ENCODE results near the gene ARFIP2.

DNA sequence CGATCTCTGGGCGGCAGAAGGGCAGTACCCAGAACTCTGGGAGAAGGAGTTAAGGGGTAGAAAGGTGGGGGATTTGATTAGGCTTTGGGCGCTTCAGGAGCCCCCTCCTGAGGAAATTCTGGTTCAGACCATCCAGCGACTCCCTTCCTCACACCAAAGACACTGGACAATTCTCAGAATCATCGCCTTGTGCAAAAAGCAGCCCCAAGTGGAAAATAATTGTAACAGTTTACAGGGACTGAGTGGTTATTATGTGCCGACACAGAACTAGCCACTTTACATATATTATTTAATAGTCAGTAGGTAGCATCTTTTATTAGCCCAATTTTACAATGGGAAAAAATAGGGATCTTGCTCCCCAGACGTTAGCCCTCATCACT, 6.7 kb downstream of the ARFIP2 start:
- TF ChIP-seq, protein P1, sequence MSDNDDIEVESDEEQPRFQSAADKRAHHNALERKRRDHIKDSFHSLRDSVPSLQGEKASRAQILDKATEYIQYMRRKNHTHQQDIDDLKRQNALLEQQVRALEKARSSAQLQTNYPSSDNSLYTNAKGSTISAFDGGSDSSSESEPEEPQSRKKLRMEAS (IDR thresholded peaks at IDR 0.05) = no peak
- TF ChIP-seq, protein P2, sequence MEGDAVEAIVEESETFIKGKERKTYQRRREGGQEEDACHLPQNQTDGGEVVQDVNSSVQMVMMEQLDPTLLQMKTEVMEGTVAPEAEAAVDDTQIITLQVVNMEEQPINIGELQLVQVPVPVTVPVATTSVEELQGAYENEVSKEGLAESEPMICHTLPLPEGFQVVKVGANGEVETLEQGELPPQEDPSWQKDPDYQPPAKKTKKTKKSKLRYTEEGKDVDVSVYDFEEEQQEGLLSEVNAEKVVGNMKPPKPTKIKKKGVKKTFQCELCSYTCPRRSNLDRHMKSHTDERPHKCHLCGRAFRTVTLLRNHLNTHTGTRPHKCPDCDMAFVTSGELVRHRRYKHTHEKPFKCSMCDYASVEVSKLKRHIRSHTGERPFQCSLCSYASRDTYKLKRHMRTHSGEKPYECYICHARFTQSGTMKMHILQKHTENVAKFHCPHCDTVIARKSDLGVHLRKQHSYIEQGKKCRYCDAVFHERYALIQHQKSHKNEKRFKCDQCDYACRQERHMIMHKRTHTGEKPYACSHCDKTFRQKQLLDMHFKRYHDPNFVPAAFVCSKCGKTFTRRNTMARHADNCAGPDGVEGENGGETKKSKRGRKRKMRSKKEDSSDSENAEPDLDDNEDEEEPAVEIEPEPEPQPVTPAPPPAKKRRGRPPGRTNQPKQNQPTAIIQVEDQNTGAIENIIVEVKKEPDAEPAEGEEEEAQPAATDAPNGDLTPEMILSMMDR (IDR thresholded peaks at IDR 0.05; ENCODE audit: low read depth, low read length, missing input control) = no peak
